Thymus (tissue), 11 donors: Measurements from ENCODE around the gene CELSR1. TPM values are rescaled to one million over a fixed set of nuclear protein-coding genes. Genes with fewer than 3 reads are reported as not detected.

Experiments used
- DNase-seq, 9 donors: peaks; one replicate each; pipeline ENCODE4 v3.0.0-alpha.2; 2013; ENCODE audit warnings: low spot score in 9 of 9, low read depth in 6 of 9, missing footprints in 1 of 9
- H3K27ac ChIP-seq, 2 donors: one replicate each; pipeline ENCODE4 v1.5.1; 2013; ENCODE audit warnings: control low read depth in 1 of 2, low read depth in 1 of 2, low read length in 1 of 2, mild to moderate bottlenecking in 1 of 2, moderate library complexity in 1 of 2
- H3K27me3 ChIP-seq, 2 donors: one replicate each; pipeline ENCODE4 v1.5.1; 2013; ENCODE audit warnings: low read length in 1 of 2; ENCODE audit not compliant: control insufficient read depth in 2 of 2, insufficient read depth in 1 of 2
- H3K36me3 ChIP-seq, 2 donors: one replicate each; pipeline ENCODE4 v1.5.1; 2013; ENCODE audit warnings: low read length in 1 of 2, mild to moderate bottlenecking in 1 of 2, moderate library complexity in 1 of 2; ENCODE audit not compliant: control insufficient read depth in 2 of 2, insufficient read depth in 2 of 2
- H3K4me1 ChIP-seq, 2 donors: one replicate each; pipeline ENCODE4 v1.5.1; 2013; ENCODE audit warnings: low read length in 2 of 2; ENCODE audit not compliant: control insufficient read depth in 2 of 2, insufficient read depth in 2 of 2
- H3K4me3 ChIP-seq, 2 donors: one replicate each; pipeline ENCODE4 v1.5.1; 2013; ENCODE audit warnings: low read length in 2 of 2, control low read depth in 1 of 2, mild to moderate bottlenecking in 1 of 2
- H3K9me3 ChIP-seq, 2 donors: one replicate each; pipeline ENCODE4 v1.5.1; 2013; ENCODE audit warnings: low read length in 1 of 2, mild to moderate bottlenecking in 1 of 2; ENCODE audit not compliant: control insufficient read depth in 2 of 2, insufficient read depth in 1 of 2
- WGBS: extraction: QIAGEN DNeasy Blood & Tissue Kit; methylation state at CpG from one replicate; pipeline ENCODE4 v1.1.7; 2013; 5-methylcytosine and 5-hydroxymethylcytosine counted together
- polyA plus RNA-seq: library from polyadenylated mRNA; stranded (reverse); fragments of 200-250 nt; gene quantifications from one replicate; pipeline ENCODE4 v1.2.3, GENCODE V29; 2013
- total RNA-seq: library from RNA; stranded (reverse); fragments of 120-200 nt; gene quantifications from one replicate; pipeline ENCODE4 v1.2.4, GENCODE V29; 2013
- donor health status: healthy.

CELSR1 gene
- total and polyA plus RNA-seq, 2 donors: 3.7 to 9.4 TPM

DNA sequence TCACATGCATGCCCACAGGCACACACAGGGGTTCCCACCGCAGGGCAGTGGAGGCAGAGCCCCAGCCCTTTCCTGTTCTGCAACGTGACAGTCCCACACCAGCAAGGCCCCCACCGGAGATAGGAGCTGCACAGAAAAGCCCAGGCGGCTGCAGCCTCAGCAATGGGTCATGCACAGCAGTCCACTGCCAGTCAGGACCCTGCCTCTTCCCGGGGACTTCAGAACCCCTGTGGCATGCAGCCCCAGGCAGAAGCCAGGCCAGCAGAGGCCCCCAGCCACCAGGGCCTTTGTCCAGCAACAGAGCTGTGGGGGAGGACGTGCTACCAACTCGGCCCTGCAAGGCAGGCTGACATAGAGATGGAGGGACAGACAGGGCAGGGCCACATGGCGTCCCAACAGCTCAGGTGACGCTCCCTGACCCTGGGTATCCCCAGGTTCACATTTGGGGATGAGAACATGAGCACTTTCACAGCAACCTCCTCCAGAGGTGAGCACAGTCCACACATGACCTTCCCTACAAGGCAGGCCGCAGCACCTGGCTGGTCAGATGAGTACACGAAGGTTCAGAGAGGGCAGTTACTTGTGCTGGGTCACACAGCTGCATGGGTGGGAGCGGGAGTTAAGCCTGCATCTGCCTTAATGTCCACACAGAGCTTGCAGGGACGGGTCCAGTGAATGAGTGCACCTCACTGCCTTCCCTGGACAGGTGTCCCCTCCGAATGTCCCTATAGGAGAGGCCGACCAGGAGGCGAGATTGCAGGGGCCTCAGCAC is 87.3 kb downstream of the CELSR1 start:
- peaks cover 0 to 11% of the 10 kb centered on the region in 2 donors for H3K4me1 ChIP-seq
- H3K4me3 ChIP-seq: no peak overlapping the region
- no peak overlapping the region for H3K27ac ChIP-seq
- WGBS: 94% methylated on average over 16 of the region's 16 CpGs
- DNase-seq: no peak
- peaks cover 0 to 48% of the 10 kb centered on the region in 2 donors for H3K27me3 ChIP-seq
- H3K36me3 ChIP-seq: no peaks in the 10 kb centered on the region
- H3K9me3 ChIP-seq: no peaks in the 10 kb centered on the region

DNA sequence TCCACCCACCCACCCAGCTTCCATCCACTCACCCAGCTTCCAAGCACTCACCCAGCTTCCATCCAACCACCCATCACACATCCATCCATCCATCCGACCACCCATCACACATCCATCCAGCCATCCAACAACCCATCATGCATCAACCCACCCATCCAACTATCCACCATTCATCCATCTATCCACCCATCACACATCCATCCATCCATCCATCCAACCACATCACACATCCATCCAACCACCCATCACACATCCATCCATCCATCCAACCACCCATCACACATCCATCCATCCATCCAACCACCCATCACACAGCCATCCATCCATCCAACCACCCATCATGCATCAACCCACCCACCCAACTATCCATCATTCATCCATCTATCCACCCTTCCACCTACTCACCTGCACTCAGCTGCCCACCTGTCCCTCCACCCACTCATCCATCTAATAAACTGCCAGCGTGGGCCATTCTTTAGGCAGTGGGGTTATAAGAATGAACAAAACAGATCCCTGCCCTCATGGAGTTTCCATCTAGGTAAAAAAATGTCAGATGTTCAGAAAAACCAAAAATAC is 88.2 kb downstream of the CELSR1 start:
- Histone ChIP-seq H3K4me3 (no peak overlapping the region), H3K4me1 (peaks cover 0 to 11% of the 10 kb centered on the region in 2 donors), H3K27me3 (peaks cover 0 to 43% of the 10 kb centered on the region in 2 donors), H3K36me3 (no peaks in the 10 kb centered on the region), H3K9me3 (no peaks in the 10 kb centered on the region), H3K27ac (no peak overlapping the region)
- whole genome bisulfite sequencing: 95% methylated on average over 2 of the region's 2 CpGs
- DNase-seq: no peak

DNA sequence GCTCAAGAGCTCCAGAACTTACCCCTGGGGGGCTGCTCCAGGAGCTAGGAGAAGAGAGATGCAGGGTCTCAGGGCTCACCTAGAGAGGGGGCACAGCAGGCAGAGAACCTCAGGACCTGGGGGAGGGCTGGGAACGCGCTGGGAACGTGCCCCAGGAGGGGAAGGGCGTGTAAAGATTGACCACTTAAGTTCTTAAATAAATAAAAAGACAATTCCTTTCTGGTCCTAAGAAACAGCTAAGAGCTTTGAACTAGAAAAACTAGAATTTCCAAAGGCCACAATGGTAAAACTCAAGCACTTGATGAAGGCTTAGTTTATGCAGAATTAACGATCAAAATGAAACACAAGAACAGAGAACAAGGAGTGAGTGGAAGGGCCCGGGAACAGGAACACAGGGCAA is 89.1 kb downstream of the CELSR1 start:
- no peak for DNase-seq
- peaks cover 0 to 34% of the 10 kb centered on the region in 2 donors for H3K27me3 ChIP-seq

DNA sequence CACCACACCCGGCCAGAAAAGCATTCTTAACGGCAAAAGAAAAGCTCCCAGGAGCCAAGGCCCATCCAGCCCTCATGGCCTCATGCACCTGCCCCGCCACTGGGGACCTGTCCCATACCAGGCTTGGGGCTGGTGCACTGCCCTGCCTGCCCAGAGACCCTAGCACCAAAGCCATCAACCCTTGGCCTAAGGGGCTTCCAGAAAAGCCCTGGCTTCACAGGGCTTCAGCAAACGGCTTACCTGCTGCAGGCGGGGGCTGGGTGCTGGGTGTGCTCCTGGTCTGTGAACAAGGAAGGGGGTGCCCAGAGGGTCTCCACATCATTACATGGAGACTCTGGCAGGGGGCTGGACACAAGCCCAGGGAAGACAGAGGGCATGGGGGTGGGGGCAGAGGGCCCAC is 89.5 kb downstream of the CELSR1 start:
- DNase-seq: no peak
- Histone ChIP-seq H3K4me1 (peaks cover 0 to 15% of the 10 kb centered on the region in 2 donors), H3K27ac (no peak overlapping the region)

More for the DNA sequence above, 89.1 kb downstream of the CELSR1 start:
- H3K4me1 ChIP-seq: peaks cover 0 to 12% of the 10 kb centered on the region in 2 donors
- no peak overlapping the region for H3K4me3 ChIP-seq
- no peaks in the 10 kb centered on the region for H3K36me3 ChIP-seq
- 95% methylated on average over 6 of the region's 6 CpGs for WGBS
- no peaks in the 10 kb centered on the region for H3K9me3 ChIP-seq
- H3K27ac ChIP-seq: no peak overlapping the region

GRCh38 chr22:46446799-46447198 is 90.6 kb downstream of the CELSR1 start:
- Histone ChIP-seq H3K27me3 (peaks cover 0 to 23% of the 10 kb centered on the region in 2 donors), H3K36me3 (no peaks in the 10 kb centered on the region), H3K27ac (no peak overlapping the region), H3K9me3 (no peaks in the 10 kb centered on the region), H3K4me1 (peaks cover 0 to 7% of the 10 kb centered on the region in 2 donors), H3K4me3 (no peak overlapping the region)
- 92% methylated on average over 4 of the region's 4 CpGs for WGBS
- DNase-seq: no peak

More for the DNA sequence above, 89.5 kb downstream of the CELSR1 start:
- WGBS: 97% methylated on average over 5 of the region's 5 CpGs
- Histone ChIP-seq H3K9me3 (no peaks in the 10 kb centered on the region), H3K4me3 (no peak overlapping the region), H3K36me3 (no peaks in the 10 kb centered on the region), H3K27me3 (peaks cover 0 to 30% of the 10 kb centered on the region in 2 donors)

GRCh38 chr22:46445771-46446420 is 91.5 kb downstream of the CELSR1 start:
- Histone ChIP-seq H3K27ac (no peak overlapping the region), H3K4me3 (no peak overlapping the region), H3K27me3 (peaks cover 0 to 19% of the 10 kb centered on the region in 2 donors), H3K4me1 (peaks cover 0 to 7% of the 10 kb centered on the region in 2 donors), H3K9me3 (no peaks in the 10 kb centered on the region), H3K36me3 (no peaks in the 10 kb centered on the region)
- WGBS: 94% methylated on average over 21 of the region's 21 CpGs
- DNase-seq: no peak

DNA sequence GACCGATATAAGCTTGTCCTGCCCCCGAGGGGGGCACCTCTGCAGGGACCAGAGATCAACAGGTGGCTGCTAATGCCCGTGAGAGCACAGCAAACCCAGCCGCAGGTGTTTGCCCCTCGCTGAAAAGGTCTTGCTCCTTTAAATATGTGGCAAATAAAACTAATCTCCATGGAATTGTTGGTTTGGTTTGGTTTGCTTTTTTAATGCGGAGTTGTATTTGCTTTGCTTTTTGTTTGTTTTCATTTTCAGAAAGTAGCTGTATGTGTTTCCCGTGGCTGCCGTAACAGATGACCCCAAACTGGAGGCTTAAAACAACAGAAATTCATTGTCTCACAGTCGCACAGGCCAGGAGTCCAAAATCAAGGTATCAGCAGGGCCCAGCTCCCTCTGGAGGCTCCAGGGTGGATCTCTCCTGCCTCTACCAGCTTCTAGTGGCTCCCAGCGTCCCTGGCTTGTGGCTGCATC is 93.0 kb downstream of the CELSR1 start:
- H3K27ac ChIP-seq: no peak overlapping the region
- no peak for DNase-seq
- H3K4me3 ChIP-seq: no peak overlapping the region
- H3K36me3 ChIP-seq: no peaks in the 10 kb centered on the region
- 89% methylated on average over 10 of the region's 10 CpGs for WGBS
- H3K9me3 ChIP-seq: no peaks in the 10 kb centered on the region
- peaks cover 0 to 13% of the 10 kb centered on the region in 2 donors for H3K27me3 ChIP-seq
- peaks cover 0 to 7% of the 10 kb centered on the region in 2 donors for H3K4me1 ChIP-seq

DNA sequence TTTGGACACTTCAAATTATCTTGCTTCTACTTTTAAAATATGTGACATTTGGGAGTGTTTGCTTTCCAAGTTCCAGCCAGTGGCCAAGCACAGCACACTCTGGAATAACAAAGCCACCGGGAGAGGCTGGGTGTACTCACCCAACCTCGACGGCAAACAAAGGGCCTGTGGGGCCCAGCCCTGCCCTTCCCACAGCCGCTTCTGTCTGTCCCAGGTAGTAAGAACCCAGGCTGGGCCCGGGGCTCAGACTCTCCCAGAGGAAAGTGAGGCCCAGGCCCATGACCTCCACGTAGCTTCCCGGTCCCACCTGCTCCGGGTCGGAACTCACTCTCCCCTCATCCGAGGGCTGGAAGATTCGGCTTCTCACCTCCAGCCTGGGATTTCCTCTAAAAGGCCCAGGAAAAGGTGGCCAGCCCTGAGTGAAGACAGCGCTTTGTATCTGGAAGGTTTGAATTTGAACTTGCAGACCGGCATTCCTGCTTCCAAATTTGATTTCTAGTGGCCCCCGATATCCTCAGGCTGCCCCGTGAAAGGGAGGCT is 93.5 kb downstream of the CELSR1 start:
- no peak overlapping the region for H3K27ac ChIP-seq
- H3K36me3 ChIP-seq: no peaks in the 10 kb centered on the region
- no peaks in the 10 kb centered on the region for H3K9me3 ChIP-seq
- no peak overlapping the region for H3K4me3 ChIP-seq
- H3K4me1 ChIP-seq: peaks cover 0 to 7% of the 10 kb centered on the region in 2 donors
- H3K27me3 ChIP-seq: peaks cover 0 to 13% of the 10 kb centered on the region in 2 donors
- DNase-seq: no peak
- 95% methylated on average over 15 of the region's 15 CpGs for WGBS
